OCI-M1 (cell line): ENCODE measurements around the gene PLPP4.
A peak's percentile ranks its signal among the peaks of the same experiment; 100 is the strongest.

Experiments
- DNase-seq: peaks from one replicate; lab custom pipeline; 2025; lab: John Stamatoyannopoulos, UW

The PLPP4 gene

GRCh38 chr10:120578134-120578533 lies 121.1 kb downstream of the PLPP4 start:
- no peak for DNase-seq

- no peak for DNase-seq
These were observed 121.9 kb downstream of the PLPP4 start for GRCh38 chr10:120578890-120579289.

GRCh38 chr10:120580918-120581895 lies 124.2 kb downstream of the PLPP4 start:
- no peak for DNase-seq

- DNase-seq = no peak
These were observed 125.7 kb downstream of the PLPP4 start for GRCh38 chr10:120582753-120583152.

GRCh38 chr10:120583424-120584108 lies 126.5 kb downstream of the PLPP4 start:
- DNase-seq = peak; percentile 11

GRCh38 chr10:120584786-120585185 lies 127.8 kb downstream of the PLPP4 start:
- DNase-seq = no peak

GRCh38 chr10:120586471-120586872 lies 129.4 kb downstream of the PLPP4 start:
- DNase-seq = no peak

GRCh38 chr10:120587061-120587460 lies 130.0 kb downstream of the PLPP4 start:
- DNase-seq = no peak

GRCh38 chr10:120588311-120588710 lies 131.3 kb downstream of the PLPP4 start:
- DNase-seq = no peak

GRCh38 chr10:120593693-120594092 lies 136.7 kb downstream of the PLPP4 start:
- DNase-seq = no peak

GRCh38 chr10:120597902-120598301 lies 140.9 kb downstream of the PLPP4 start:
- DNase-seq = no peak

GRCh38 chr10:120598386-120598785 lies 141.4 kb downstream of the PLPP4 start:
- DNase-seq = no peak

- DNase-seq = no peak
These were observed 142.2 kb downstream of the PLPP4 start for GRCh38 chr10:120599200-120599724.

GRCh38 chr10:120600871-120601649 lies 144.0 kb downstream of the PLPP4 start:
- DNase-seq = no peak

- no peak for DNase-seq
These were observed 145.0 kb downstream of the PLPP4 start for GRCh38 chr10:120601999-120602398.

GRCh38 chr10:120605410-120605809 lies 148.4 kb downstream of the PLPP4 start:
- no peak for DNase-seq

- no peak for DNase-seq
These were observed 149.2 kb downstream of the PLPP4 start for GRCh38 chr10:120606051-120606764.

- no peak for DNase-seq
These were observed 150.1 kb downstream of the PLPP4 start for GRCh38 chr10:120607016-120607709.

- no peak for DNase-seq
These were observed 151.0 kb downstream of the PLPP4 start for GRCh38 chr10:120607710-120608703.

GRCh38 chr10:120609006-120609405 lies 152.0 kb downstream of the PLPP4 start:
- no peak for DNase-seq
